ENCODE data around the gene EIF5A. TPM values are rescaled to one million over a fixed set of nuclear protein-coding genes. Genes with fewer than 3 reads are reported as not detected.

EIF5A gene
- total and polyA plus RNA-seq, 9 of the 15 experiments (the other 6 are each of a cell fraction or from before 2014, with no cell fraction given), result 22.9 to 1,163 (median 772) TPM

- TF ChIP-seq UBTF (IDR thresholded peaks at IDR 0.05; ENCODE audit: borderline replicate concordance in 1 of 2, low read depth in 2 of 2, low read length in 2 of 2) (no peak), CBX1 (IDR thresholded peaks at IDR 0.05; ENCODE audit: low read depth) (no peak), CTBP1 (IDR thresholded peaks at IDR 0.05; ENCODE audit: borderline replicate concordance) (no peak), POLR2AphosphoS2 (IDR thresholded peaks at IDR 0.05; ENCODE audit: low read length) (no peak), SOX6 (IDR thresholded peaks at IDR 0.05) (no peak), GTF2A2 (tag; IDR thresholded peaks at IDR 0.05) (no peak)
Observed at GRCh38 chr17:7355573-7355972, 48.1 kb downstream of the EIF5A start (continued).

GRCh38 chr17:7356072-7356549 lies 48.7 kb downstream of the EIF5A start:
- intact Hi-C loops (cut with micrococcal nuclease), result loop anchor here (5.0 kb wide), 2 partner anchors 146 to 206 kb away; partner anchors contain the start of gene SENP3
- TF ChIP-seq ZNF398 (CRISPR knock-in tag; IDR thresholded peaks at IDR 0.05), result no peak
- TF ChIP-seq MYC (IDR thresholded peaks at IDR 0.05; ENCODE audit: low read depth, low read length), result peak; percentile 35; the same call in 1 of the 2 replicates
- TF ChIP-seq MYC (CRISPR knock-in tag; IDR thresholded peaks at IDR 0.05; ENCODE audit: borderline replicate concordance, low read depth), result no peak
- TF ChIP-seq DEAF1 (CRISPR knock-in tag; IDR thresholded peaks at IDR 0.05), result peak; percentile 50
- TF ChIP-seq MCM5 (IDR thresholded peaks at IDR 0.05; ENCODE audit: low read depth), result no peak
- TF ChIP-seq NFXL1 (CRISPR knock-in tag; IDR thresholded peaks at IDR 0.05), result no peak
- TF ChIP-seq JUND (IDR thresholded peaks at IDR 0.05; ENCODE audit: borderline replicate concordance, low read depth, low read length), result 0 out of 2 replicates have a peak, but pooled peaks have one; percentile 20
- no peak; the same call in 2 of the 3 replicates for TF ChIP-seq JUND (tag; IDR thresholded peaks at IDR 0.05; ENCODE audit: borderline replicate concordance, low read depth, low read length)

More at GRCh38 chr17:7356072-7356549, 48.7 kb downstream of the EIF5A start:
- no peak overlapping the region for H3K27ac ChIP-seq (ENCODE audit: extremely low read depth, low read depth, low read length)
- H2AFZ ChIP-seq (ENCODE audit: low read depth, low read length), result 0 out of 2 replicates have a peak overlapping the region, but pooled peaks have one; percentile 48
- no peaks in the 10 kb centered on the region for H3K36me3 ChIP-seq (ENCODE audit: control insufficient read depth, insufficient read depth, low read length)
- H3K9ac ChIP-seq (ENCODE audit: insufficient read depth in 1 of 2, low read depth in 2 of 2, low read length in 2 of 2), result peak overlapping the region in 1 of 2 experiments; percentile 68; a peak in 2 of 4 replicates
- H3K4me1 ChIP-seq (replicated peaks in 1 of 2; ENCODE audit: control insufficient read depth in 2 of 2, insufficient read depth in 2 of 2, low read length in 2 of 2), result peaks cover 0 to 37% of the 10 kb centered on the region in 2 experiments; a peak in 3 of 5 replicates
- no peaks in the 10 kb centered on the region for H3K9me3 ChIP-seq (replicated peaks; ENCODE audit: control insufficient read depth, insufficient read depth, low read depth, low read length)
- ATAC-seq (peak; percentile 77), FAIRE-seq (peak; percentile 88), DNase-seq (ENCODE audit: extremely low read depth in 1 of 4, low spot score in 3 of 4) (peak; percentile 78 to 86 (median 81))
- H3K27me3 ChIP-seq (ENCODE audit: control insufficient read depth in 2 of 2, insufficient read depth in 2 of 2, low read length in 2 of 2), result no peaks in the 10 kb centered on the region
- no peak overlapping the region for H3K4me3 ChIP-seq
- WGBS (ENCODE audit: insufficient coverage, low coverage, missing lambda C conversion rate), result 5% methylated on average over 11 of the region's 12 CpGs
- no peaks in the 10 kb centered on the region for H4K20me1 ChIP-seq (replicated peaks; ENCODE audit: control insufficient read depth, insufficient read depth, low read length)
- H3K4me2 ChIP-seq (ENCODE audit: insufficient read depth, low read length), result peak overlapping the region; percentile 54; the same call in 1 of the 2 replicates
- H3K9me1 ChIP-seq (ENCODE audit: control insufficient read depth, insufficient read depth, low read length), result no peaks in the 10 kb centered on the region
- POLR2A ChIA-PET, result interaction anchor here (0.6 to 1.6 kb wide), 6 partner anchors 24 to 230 kb away, joined by 3 to 7 read pairs (median 4); no protein-coding TSS in a partner anchor
- in situ Hi-C loops (cut with MboI), result loop anchor here (10.0 kb wide), 1 partner anchor 199 kb away; the partner anchor contains the start of gene TNFSF13
- CTCF ChIA-PET (ENCODE audit: low intra/inter-chr PET ratio), result interaction anchor here (0.6 to 1.7 kb wide), 3 partner anchors 127 to 220 kb away, joined by 3 to 9 read pairs (median 5); no protein-coding TSS in a partner anchor
- BruUV-seq (replicated peaks), result no TSS peak
- H3K79me2 ChIP-seq (ENCODE audit: control insufficient read depth, insufficient read depth, low read length), result peaks cover 3% of the 10 kb centered on the region
